GM18868 (cell line): Measurements from ENCODE around the gene PAEP.

Experiments
- ATAC-seq: cut with Tn5 transposase; IDR thresholded peaks from one replicate; pipeline ENCODE4 v1.9.1; 2021; ENCODE audit warnings: mild to moderate bottlenecking, moderate library complexity; ENCODE audit not compliant: unreplicated experiment

The PAEP gene

GRCh38 chr9:135591506-135592330 is 30.2 kb downstream of the PAEP start:
- no peak for ATAC-seq

DNA sequence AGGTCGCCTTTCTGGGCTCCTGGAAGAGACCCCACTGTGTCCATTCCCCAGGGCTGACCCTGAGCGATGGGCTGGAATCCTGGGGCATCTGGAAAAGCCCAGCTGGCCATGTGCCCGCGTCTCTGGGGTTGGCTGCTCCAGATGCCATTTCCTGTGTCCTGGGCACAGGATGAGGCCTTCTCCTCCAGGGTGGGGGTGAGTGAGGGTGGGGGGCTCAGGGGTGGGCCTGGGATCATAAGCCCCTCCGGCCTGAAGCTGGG is 30.7 kb downstream of the PAEP start:
- no peak for ATAC-seq

GRCh38 chr9:135592625-135593024 is 31.1 kb downstream of the PAEP start:
- ATAC-seq: no peak

DNA sequence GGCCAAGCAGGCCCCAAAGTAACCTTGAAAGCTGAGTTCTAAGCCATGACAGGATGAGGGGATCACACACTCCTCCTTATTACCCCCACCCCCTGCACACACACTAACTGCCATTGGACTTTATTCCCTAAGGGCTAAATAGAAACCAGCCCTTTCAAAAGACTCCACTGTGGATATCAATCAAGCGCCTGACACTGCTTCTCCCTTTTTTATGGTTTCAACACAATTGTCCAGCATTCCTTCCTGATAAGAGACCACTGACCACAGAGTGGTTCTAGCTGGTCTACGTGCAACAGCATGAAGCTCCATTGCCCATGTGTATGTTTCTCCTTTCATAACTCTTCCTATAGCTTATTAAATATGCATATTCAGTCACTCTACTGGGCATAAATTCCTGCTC is 34.7 kb downstream of the PAEP start:
- no peak for ATAC-seq

GRCh38 chr9:135600296-135600817 is 38.8 kb downstream of the PAEP start:
- ATAC-seq: no peak

- no peak for ATAC-seq
Observed at GRCh38 chr9:135601988-135602387, 40.4 kb downstream of the PAEP start.

GRCh38 chr9:135602789-135603481 is 41.4 kb downstream of the PAEP start:
- ATAC-seq: no peak

DNA sequence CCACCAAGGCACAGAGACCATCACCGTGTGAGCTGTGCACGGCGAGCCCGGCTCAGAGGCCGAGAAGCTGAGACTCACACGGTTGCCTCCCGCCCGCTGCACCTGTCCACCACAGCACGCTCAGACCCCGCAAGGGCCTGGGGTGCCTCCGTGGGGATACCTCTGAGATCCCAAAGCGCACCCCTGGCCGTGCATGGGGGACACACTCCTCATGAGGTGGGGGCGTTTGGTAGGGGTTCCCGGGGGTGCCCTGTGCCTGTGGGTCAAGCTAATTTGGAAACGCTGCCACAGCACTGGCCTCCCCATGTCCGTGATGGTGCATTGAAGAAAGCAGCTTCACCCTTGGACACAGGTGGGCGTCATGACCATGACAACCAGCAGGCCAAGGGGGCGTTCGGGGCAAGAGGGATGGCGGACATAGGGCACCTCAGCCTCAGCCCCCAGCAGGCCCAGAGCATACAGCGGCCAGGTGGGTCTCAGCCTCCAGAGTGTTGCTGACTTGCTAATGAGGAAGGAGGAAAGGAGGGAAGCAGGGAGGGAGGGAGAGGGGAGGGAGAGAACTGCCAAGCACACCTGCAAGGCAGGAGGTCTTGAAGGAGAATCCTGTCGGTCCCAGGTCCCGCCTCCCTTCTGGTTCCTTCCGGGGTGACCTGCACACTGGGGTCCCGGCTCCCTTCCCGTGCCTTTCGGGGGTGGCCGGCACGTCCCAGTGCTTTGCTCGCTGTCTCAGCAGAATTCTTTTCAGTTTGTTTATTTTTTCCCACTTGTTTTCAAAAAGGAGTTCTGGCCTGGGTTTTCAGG is 43.1 kb downstream of the PAEP start:
- ATAC-seq: no peak

- no peak for ATAC-seq
Observed at GRCh38 chr9:135605238-135605781, 43.8 kb downstream of the PAEP start.

DNA sequence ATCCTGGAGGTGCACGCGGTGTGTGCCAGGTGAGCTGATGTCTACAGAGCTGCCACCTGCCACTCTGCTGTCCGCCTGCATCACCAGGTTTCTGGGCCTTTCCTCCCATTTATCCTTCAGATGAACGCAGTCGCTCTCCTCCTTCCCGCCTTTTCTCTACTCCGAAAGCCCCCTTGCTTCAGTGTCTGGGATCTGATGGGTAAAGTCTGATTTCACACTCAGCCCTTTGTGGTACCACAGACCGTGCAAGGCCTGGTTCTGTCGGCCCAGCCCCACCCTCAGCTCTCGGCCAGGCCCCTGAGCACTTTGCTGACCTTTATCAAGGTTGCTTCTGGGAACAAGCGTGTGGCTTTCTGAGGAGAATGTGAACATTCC is 45.3 kb downstream of the PAEP start:
- ATAC-seq: no peak

GRCh38 chr9:135607401-135608293 is 46.1 kb downstream of the PAEP start:
- no peak for ATAC-seq

GRCh38 chr9:135608294-135608998 is 46.9 kb downstream of the PAEP start:
- ATAC-seq: no peak

GRCh38 chr9:135608999-135609317 is 47.4 kb downstream of the PAEP start:
- no peak for ATAC-seq

- no peak for ATAC-seq
Observed at GRCh38 chr9:135609366-135609955, 47.9 kb downstream of the PAEP start.

DNA sequence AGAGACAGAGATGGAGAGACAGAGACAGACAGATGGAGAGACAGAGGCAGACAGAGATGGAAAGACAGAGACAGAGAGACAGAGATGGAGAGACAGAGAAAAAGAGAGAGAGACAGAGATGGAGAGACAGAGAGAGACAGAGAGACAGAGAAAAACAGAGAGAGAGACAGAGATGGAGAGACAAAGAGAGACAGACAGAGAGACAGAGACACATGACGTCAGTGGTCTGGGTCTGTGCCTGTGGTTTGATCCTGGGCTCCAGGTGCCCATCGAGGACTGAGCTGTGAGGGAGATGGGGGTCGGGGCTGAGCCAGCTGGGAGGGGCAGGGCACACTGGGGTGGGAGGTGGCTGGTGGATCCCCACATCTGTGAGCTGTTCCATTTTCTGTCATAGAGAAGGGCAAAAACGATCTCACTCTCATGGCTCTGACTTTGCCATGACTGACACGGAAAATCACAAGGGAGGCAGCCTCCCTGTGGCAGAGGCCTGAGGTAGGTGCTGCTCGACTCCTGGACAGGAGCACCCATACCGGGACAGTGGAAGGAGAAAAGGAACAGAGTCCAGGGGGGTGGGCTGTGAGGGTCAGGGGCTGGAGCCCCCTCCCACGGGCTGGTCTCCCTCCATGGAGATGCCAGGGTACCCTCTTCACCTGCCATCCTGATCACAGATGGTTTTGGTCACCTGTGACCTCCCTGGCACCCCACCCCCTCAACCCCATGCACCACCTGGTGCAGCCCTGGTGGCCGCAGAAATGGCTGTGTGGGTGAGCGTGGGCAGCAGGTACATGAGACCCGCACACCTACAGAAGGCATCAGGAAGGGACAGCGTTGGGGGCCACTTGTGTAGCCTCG is 49.0 kb downstream of the PAEP start:
- no peak for ATAC-seq

- no peak for ATAC-seq
Observed at GRCh38 chr9:135611142-135611874, 49.8 kb downstream of the PAEP start.

- ATAC-seq: no peak
Observed at GRCh38 chr9:135611875-135612209, 50.3 kb downstream of the PAEP start.

DNA sequence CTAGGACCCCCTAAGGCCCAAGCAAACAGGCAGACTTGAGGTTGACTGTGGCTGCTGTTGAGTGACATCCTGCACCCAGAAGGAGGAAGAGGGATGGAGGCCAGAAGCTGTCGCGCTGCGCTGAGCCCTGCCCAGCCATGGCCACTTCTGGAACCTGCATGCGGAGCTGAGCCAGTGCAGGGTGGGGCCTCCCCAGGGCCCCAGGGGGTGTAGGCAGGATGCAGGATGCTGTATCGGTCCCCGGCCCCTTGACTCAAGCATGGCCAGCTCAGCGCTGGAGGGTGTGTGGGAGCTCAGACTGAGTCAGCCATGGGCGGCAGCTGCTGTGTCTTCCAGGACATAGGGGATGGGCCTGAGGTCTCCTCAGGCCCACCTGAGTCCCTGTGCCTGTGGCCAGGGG is 50.9 kb downstream of the PAEP start:
- no peak for ATAC-seq
